Suppressor macrophage treated with lipopolysaccharide for 4 hours (primary cell): ENCODE measurements around the gene INSRR.

Source experiments
- DNase-seq: peaks from one replicate; pipeline ENCODE4 v3.0.0-alpha.2; 2020

Gene INSRR

GRCh38 chr1:156873659-156874058 is 14.7 kb upstream of the INSRR start:
- no peak for DNase-seq

GRCh38 chr1:156869455-156869854 is 10.5 kb upstream of the INSRR start:
- DNase-seq, result no peak

- DNase-seq, result no peak
Measured at GRCh38 chr1:156868341-156868740, 9.4 kb upstream of the INSRR start.

GRCh38 chr1:156866249-156866909 is 7.5 kb upstream of the INSRR start:
- no peak for DNase-seq

GRCh38 chr1:156865865-156866248 is 6.9 kb upstream of the INSRR start:
- no peak for DNase-seq

- DNase-seq, result no peak
Measured at GRCh38 chr1:156865258-156865657, 6.3 kb upstream of the INSRR start.

- no peak for DNase-seq
Measured at GRCh38 chr1:156864796-156865195, 5.9 kb upstream of the INSRR start.

- no peak for DNase-seq
Measured at GRCh38 chr1:156863631-156864030, 4.7 kb upstream of the INSRR start.

GRCh38 chr1:156862997-156863599 is 4.2 kb upstream of the INSRR start:
- DNase-seq, result no peak

- DNase-seq, result no peak
Measured at GRCh38 chr1:156862584-156862983, 3.7 kb upstream of the INSRR start.

GRCh38 chr1:156860628-156861423 is 1.9 kb upstream of the INSRR start, which contains the start of gene NTRK1:
Gene NTRK1, plus strand, starts transcription at chr1:156860865. Its CDS starts 70 bp downstream, at chr1:156860935.
- DNase-seq, result peak; percentile 20

- peak; percentile 58 for DNase-seq
Measured at GRCh38 chr1:156860113-156860627, 1.3 kb upstream of the INSRR start.

GRCh38 chr1:156859523-156860112 is 701 bp upstream of the INSRR start:
- no peak for DNase-seq

GRCh38 chr1:156858555-156858956 is 361 bp downstream of the INSRR start:
- DNase-seq, result no peak

- DNase-seq, result no peak
Measured at GRCh38 chr1:156857532-156857931, 1.4 kb downstream of the INSRR start.

- peak; percentile 19 for DNase-seq
Measured at GRCh38 chr1:156856282-156856785, 2.6 kb downstream of the INSRR start.

- no peak for DNase-seq
Measured at GRCh38 chr1:156854634-156855033, 4.3 kb downstream of the INSRR start.

- DNase-seq, result no peak
Measured at GRCh38 chr1:156853761-156854160, 5.2 kb downstream of the INSRR start.

- DNase-seq, result no peak
Measured at GRCh38 chr1:156852418-156852874, 6.5 kb downstream of the INSRR start.

GRCh38 chr1:156851779-156852417 is 7.0 kb downstream of the INSRR start:
- DNase-seq, result no peak

- no peak for DNase-seq
Measured at GRCh38 chr1:156849151-156849496, 9.8 kb downstream of the INSRR start.

GRCh38 chr1:156848461-156849150 is 10.3 kb downstream of the INSRR start:
- no peak for DNase-seq
